Gastroesophageal sphincter (tissue), 3 donors: ENCODE data around the gene FOXQ1.

Source experiments
- CTCF ChIP-seq, 4 experiments: fragments of 200-600 bp in 2 of 4; fragments of 450-650 bp in 2 of 4; sonication (generic) in 1 of 4; IDR thresholded peaks; one replicate each; pipeline ENCODE4 v1.5.1; 2017 to 2019; ENCODE audit warnings: antibody characterized with exemption in 4 of 4, mild to moderate bottlenecking in 2 of 4, moderate library complexity in 2 of 4
- EP300 ChIP-seq: sonication (generic); formaldehyde crosslinking; IDR thresholded peaks from one replicate; pipeline ENCODE4 v1.6.1; 2017; ENCODE audit warnings: antibody characterized with exemption, mild to moderate bottlenecking
- POLR2A ChIP-seq, 2 donors: fragments of 450-650 bp; IDR thresholded peaks; one replicate each; pipeline ENCODE4 v1.6.1; 2017; ENCODE audit warnings: antibody characterized with exemption in 2 of 2, mild to moderate bottlenecking in 2 of 2, moderate library complexity in 1 of 2
- POLR2AphosphoS5 ChIP-seq: sonication (generic); formaldehyde crosslinking; IDR thresholded peaks from one replicate; pipeline ENCODE4 v1.6.1; 2017; ENCODE audit warnings: antibody characterized with exemption

DNA sequence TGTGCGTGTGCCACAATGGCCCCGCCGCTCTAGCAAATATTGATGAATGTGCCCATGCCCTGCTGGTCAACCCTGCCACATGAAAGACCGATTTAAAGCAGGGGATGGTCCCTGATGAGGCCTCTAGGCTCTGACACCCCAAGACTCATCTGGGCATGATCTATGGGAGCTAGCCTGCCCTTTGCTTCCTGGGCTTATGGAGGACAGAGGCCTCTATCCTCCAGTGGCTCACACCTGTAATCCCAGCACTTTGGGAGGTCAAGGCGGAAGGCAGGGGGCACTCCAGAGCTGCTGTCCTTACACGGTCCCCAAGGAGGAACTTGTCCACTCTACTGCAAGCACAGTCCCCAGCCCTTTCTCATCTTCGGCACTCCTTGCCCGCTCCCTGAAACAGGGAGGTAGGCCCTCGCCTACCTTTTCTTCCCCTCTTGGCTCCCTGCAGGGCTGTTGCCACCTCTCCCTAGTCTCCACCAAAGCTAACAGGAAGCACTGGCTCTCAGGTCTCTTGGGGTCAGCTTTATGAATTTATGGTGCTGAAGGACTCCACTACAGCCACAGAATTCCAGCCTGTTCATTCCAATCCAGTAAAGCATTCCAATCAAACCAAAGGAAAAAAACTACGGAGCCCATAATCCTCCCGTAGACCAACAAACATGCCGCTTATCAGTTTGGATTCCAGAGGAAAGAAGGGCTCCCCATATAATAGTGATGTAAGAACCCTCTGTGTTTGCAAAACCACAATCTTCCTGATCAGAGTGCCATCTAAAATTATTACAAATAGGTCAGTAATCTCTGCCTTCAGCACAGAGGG is 48.7 kb upstream of the FOXQ1 start:
- TF ChIP-seq CTCF (IDR thresholded peaks at IDR 0.05) (no peak), POLR2AphosphoS5 (no peak), POLR2A (IDR thresholded peaks at IDR 0.05) (no peak), EP300 (no peak)
